Fibroblast of the aortic adventitia (primary cell): ENCODE results near the gene ZFAND3. TPM values are rescaled to one million over a fixed set of nuclear protein-coding genes. Genes with fewer than 3 reads are reported as not detected.
"Not testable (repeated sequence)": the region's sequence is repeated elsewhere in the genome, so short reads cannot be mapped to it uniquely, and the experiment has no call there.

Experiments
- DNase-seq: peaks from one replicate; pipeline ENCODE4 v3.0.0-alpha.2; 2010; ENCODE audit warnings: low read depth
- H3K4me3 ChIP-seq: 2 replicates; pipeline ENCODE4 v1.5.1; 2011; ENCODE audit warnings: low read depth, mild to moderate bottlenecking, control low read depth, low read length, moderate library complexity
- total RNA-seq: library from RNA; depleted of rRNA; stranded (reverse); fragments of >200 nt; gene quantifications from 2 replicates; pipeline ENCODE4 v1.2.3, GENCODE V29; 2012; ENCODE audit warnings: low replicate concordance
- TF ChIP-seq, protein P1 (sequence below): IDR thresholded peaks from 2 replicates; pipeline ENCODE4 v1.5.1; 2011; ENCODE audit warnings: mild to moderate bottlenecking, low read length, control low read depth, inconsistent platforms; ENCODE audit not compliant: insufficient read depth

The ZFAND3 gene
- total RNA-seq, 1 donor = 31.3 TPM

DNA sequence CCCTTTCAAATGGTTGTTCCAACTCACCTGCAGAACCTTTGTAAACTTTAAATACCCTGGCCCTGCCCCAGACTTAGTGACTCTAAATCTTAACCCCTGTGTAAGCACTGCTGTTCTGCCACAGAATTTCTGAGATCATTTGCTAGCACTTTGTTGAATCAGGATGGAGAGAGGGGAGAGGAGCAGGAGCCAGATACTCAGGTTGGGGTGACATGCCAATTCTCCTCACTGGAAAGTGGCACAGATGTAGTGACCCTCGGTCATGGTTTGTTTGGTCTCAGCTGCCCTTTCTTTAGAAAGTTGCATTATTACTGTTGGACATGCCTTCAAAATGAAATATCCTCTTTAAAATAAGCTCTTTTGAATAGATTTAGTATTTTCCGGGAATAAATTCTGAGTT is 168.0 kb downstream of the ZFAND3 start:
- TF ChIP-seq, protein P1, sequence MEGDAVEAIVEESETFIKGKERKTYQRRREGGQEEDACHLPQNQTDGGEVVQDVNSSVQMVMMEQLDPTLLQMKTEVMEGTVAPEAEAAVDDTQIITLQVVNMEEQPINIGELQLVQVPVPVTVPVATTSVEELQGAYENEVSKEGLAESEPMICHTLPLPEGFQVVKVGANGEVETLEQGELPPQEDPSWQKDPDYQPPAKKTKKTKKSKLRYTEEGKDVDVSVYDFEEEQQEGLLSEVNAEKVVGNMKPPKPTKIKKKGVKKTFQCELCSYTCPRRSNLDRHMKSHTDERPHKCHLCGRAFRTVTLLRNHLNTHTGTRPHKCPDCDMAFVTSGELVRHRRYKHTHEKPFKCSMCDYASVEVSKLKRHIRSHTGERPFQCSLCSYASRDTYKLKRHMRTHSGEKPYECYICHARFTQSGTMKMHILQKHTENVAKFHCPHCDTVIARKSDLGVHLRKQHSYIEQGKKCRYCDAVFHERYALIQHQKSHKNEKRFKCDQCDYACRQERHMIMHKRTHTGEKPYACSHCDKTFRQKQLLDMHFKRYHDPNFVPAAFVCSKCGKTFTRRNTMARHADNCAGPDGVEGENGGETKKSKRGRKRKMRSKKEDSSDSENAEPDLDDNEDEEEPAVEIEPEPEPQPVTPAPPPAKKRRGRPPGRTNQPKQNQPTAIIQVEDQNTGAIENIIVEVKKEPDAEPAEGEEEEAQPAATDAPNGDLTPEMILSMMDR = no peak

DNA sequence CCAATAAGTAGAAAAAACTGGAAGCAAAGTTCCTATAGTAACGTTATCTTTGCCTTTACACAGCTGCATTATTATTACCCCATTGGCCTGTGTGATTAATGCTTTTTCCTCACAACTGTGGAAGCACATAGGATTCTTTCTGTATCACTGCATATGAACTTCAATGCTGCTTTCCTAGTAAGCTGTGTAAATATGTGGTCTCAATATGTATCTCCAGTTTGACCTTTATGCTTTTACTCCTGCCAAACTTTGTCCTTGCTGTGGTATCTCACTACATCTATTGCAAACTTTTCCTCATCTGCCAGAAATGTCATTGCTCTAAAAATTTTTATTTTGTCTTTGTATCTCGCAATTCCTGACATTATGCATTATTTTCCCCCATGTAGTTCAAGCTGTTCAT is 168.6 kb downstream of the ZFAND3 start:
- TF ChIP-seq, protein P1 = no peak
- peak; percentile 73 for DNase-seq

More for the DNA sequence above, 168.0 kb downstream of the ZFAND3 start:
- no peak for DNase-seq
- no peak overlapping the region for H3K4me3 ChIP-seq

DNA sequence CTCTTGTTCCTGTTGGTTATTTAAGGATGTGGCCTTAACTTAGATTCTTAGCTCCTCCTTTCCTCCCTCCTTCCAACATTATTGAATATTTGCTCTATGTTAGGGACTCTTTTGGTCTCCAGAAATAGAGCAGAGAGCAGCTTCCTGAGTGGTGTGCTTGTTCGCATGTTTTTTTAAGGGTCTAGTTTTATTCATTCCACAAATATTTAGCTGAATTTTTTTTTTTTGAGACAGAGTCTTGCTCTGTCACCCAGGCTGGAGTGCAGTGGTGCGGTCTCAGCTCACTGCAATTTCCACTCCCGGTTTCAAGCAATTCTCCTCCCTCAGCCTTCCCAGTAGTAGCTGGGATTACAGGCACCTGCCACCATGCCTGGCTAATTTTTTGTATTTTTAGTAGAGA is 169.2 kb downstream of the ZFAND3 start:
- TF ChIP-seq, protein P1 = no peak
- H3K4me3 ChIP-seq = no peak overlapping the region
- DNase-seq = no peak

More for the DNA sequence above, 168.6 kb downstream of the ZFAND3 start:
- H3K4me3 ChIP-seq = no peak overlapping the region

DNA sequence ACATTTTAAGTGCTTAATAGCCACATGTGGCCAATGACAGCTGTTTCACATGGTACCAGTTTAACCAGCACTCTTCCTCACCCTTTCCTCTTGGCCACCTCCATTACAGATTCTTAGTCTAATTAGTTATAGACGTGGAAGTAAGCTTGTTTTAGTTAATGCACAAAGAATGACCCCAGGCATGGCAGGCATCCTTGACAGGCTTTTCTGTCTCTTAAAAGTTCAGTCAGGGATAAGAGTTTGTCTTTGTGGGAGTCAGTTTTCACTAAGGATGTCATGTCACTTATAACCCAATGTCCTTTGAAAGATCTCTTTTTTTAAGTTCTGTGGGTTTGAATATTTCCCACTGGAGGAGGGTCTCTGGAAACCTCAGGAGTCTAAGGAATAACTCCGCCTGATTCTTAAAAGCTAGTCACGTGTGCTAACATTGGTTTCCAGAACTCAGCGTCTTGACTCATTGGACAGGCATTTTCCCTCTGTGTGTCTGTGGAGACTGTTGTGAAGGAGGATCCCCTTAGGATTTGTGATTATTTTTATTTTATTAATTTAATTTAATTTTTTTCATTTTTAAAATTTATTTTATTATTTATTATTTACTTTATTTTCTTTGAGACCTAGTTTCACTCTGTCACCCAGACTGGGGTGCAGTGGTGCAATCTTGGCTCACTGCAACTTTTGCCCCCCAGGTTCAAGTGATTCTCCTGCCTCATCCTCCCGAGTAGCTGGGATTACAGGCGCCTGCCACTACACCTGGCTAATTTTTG is 171.4 kb downstream of the ZFAND3 start:
- H3K4me3 ChIP-seq = no peak overlapping the region
- peak; percentile 85 for DNase-seq
- TF ChIP-seq, protein P1 = no peak

DNA sequence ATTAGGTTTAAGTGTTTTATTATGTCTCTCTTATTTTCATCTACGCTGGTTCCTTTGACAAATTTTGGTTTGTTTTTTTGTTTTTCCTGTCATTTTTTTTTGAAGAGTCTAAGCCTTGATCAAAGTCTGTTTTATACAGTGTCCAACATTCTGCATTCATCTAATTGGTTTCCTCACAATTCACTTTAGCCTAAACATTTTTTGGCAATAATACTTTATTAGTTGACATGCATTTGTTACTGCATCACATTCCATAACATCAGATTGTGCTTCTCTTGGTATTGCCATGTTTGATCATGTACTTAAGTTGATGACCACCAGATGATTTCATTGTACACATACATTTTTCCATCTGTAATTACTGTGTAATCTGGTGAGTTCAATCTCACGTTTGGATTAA is 173.2 kb downstream of the ZFAND3 start:
- no peak for DNase-seq
- TF ChIP-seq, protein P1 = no peak
- H3K4me3 ChIP-seq = no peak overlapping the region

DNA sequence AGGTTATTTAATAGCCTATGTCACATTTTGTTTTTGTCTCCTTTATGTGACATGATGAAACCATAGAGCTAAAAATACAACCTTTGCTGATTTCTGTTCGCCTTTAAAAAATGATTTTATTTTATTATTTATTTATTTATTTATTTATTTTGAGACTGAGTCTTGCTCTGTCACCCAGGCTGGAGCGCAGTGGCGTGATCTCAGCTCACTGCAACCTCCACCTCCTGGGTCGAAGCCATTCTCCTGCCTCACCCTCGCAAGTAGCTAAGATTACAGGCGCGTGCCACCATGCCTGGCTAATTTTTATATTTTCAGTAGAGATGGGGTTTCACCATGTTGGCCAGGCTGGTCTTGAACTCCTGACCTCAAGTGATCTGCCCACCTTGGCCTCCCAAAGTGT is 173.7 kb downstream of the ZFAND3 start:
- not testable (repeated sequence) for DNase-seq, H3K4me3 ChIP-seq

GRCh38 chr6:37993596-37993995 is 174.1 kb downstream of the ZFAND3 start:
- TF ChIP-seq, protein P1 = no peak
- no peak overlapping the region for H3K4me3 ChIP-seq
- DNase-seq = no peak
